ENCODE results near the gene AXIN2.
"Not testable (repeated sequence)": the region's sequence is repeated elsewhere in the genome, so short reads cannot be mapped to it uniquely, and the experiment has no call there.

Gene AXIN2

DNA sequence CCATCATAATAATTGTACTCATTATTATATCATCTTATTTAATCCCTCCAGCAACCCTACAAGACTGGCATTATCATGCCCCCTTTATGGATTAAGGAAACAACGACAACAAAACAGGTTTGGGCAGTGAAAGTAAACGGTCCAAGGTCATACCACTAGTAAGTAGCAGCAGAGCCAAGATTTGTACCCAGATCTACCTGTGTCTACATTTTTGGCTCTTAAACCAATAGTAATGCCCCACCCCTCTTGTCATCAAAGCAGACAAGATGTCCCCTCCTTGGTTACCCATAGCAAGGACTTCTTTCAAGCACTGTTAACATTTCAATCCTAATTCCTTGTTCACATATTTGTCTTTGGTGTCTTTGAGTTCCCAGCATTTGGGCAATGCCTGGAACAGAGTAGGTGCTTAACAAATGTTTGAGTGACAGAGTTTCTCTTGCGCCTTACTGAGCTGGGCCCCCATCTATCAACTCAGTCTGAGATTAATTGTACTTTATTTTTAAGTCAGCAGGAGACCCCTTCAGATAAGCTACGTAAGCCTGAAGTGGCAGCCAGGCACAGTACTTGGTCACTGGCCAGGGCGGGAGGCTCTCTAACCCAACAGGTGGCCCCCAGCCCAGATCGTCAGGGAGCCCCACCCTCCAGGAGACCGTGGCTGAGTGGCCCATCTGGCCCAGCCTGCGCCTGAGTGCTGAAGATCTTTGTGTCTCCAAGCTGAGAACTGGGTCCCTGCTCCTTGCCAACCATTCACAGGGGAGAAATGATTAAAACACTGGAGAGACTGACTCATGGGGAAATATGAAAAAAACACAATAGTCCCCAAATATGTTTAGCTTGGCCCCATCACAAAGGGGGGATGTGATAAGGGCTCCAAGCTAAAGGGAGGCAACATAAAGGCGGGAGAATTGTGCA, 75.8 kb downstream of the AXIN2 start:
- no peaks in the 10 kb centered on the region for H3K27me3 ChIP-seq (ENCODE audit: insufficient read depth, low read length)
- no peak overlapping the region for H3K27ac ChIP-seq (ENCODE audit: low read depth, low read length)
- H3K36me3 ChIP-seq (ENCODE audit: insufficient read depth, low read length): no peaks in the 10 kb centered on the region
- WGBS: 88% methylated on average over 9 of the region's 9 CpGs
- no peak overlapping the region for H3K4me3 ChIP-seq (ENCODE audit: low read length)
- 0 out of 2 replicates have a peak, but pooled peaks cover 3% of the 10 kb centered on the region for H3K9me3 ChIP-seq (ENCODE audit: insufficient read depth, low read depth, low read length)
- no peaks in the 10 kb centered on the region for H3K4me1 ChIP-seq (ENCODE audit: insufficient read depth, low read length)
- no peak overlapping the region for H3K9ac ChIP-seq (ENCODE audit: low read depth, low read length)

DNA sequence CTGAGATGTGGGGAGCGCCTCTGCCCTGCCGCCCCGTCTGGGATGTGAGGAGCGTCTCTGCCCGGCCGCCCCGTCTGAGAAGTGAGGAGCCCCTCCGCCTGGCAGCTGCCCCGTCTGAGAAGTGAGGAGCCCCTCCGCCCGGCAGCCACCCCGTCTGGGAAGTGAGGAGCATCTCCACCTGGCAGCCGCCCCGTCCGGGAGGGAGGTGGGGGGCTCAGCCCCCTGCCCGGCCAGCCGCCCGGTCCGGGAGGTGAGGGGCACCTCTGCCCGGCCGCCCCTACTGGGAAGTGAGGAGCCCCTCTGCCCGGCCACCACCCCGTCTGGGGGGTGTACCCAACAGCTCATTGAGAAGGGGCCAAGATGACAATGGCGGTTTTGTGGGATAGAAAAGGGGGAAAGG, 77.0 kb downstream of the AXIN2 start:
- WGBS: 95% methylated on average over 23 of the region's 24 CpGs
- H3K4me3 ChIP-seq (ENCODE audit: low read length); H3K9ac ChIP-seq (ENCODE audit: low read depth, low read length); H3K27ac ChIP-seq (ENCODE audit: low read depth, low read length); H3K4me1 ChIP-seq (ENCODE audit: insufficient read depth, low read length); H3K36me3 ChIP-seq (ENCODE audit: insufficient read depth, low read length); H3K9me3 ChIP-seq (ENCODE audit: insufficient read depth, low read depth, low read length); H3K27me3 ChIP-seq (ENCODE audit: insufficient read depth, low read length): not testable (repeated sequence)

DNA sequence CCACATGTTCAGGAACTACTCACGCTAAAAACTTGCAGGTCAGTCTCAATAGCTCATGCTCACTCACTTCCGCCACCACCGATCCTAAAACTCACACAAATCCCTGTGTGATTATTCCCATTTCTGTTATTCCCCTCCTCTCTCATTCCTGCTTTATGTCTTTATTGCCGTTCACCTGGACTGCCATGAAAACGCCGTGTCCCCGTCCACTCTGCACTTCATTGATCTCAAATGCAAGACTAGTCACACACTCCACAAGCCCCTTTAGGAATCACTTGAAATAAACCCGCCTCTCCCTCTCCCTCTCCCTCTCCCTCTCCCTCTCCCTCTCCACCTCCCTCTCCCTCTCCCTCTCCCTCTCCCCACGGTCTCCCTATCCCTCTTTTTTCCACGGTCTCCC, 78.0 kb downstream of the AXIN2 start:
- H3K36me3 ChIP-seq (ENCODE audit: insufficient read depth, low read length): no peaks in the 10 kb centered on the region
- no peak overlapping the region for H3K27ac ChIP-seq (ENCODE audit: low read depth, low read length)
- H3K4me3 ChIP-seq (ENCODE audit: low read length): no peak overlapping the region
- no peak overlapping the region for H3K9ac ChIP-seq (ENCODE audit: low read depth, low read length)
- 89% methylated on average over 10 of the region's 10 CpGs for WGBS
- no peaks in the 10 kb centered on the region for H3K4me1 ChIP-seq (ENCODE audit: insufficient read depth, low read length)
- H3K9me3 ChIP-seq (ENCODE audit: insufficient read depth, low read depth, low read length): 0 out of 2 replicates have a peak, but pooled peaks cover 3% of the 10 kb centered on the region
- no peaks in the 10 kb centered on the region for H3K27me3 ChIP-seq (ENCODE audit: insufficient read depth, low read length)

DNA sequence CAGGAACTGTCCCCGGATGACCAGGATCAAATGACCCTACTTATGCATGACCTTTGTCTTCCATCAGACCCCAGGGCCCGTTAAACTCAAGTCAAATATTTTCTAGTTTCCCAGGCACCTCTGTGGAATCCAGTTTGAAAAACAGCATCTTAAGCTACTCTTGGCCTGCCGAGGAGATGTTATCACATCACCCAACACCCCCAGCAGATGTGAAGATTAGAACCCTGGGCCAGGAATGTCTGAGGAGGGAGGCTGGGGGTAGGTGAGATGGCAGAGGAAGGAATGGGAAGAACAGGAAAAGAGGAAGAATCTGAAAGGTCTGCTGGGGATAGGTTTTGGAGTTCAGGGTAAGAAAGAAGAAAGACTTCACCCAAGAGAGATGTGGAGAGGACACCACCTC, 79.2 kb downstream of the AXIN2 start:
- H3K4me1 ChIP-seq (ENCODE audit: insufficient read depth, low read length): no peaks in the 10 kb centered on the region
- no peak overlapping the region for H3K4me3 ChIP-seq (ENCODE audit: low read length)
- no peak overlapping the region for H3K9ac ChIP-seq (ENCODE audit: low read depth, low read length)
- H3K27me3 ChIP-seq (ENCODE audit: insufficient read depth, low read length): no peaks in the 10 kb centered on the region
- H3K36me3 ChIP-seq (ENCODE audit: insufficient read depth, low read length): no peaks in the 10 kb centered on the region
- H3K27ac ChIP-seq (ENCODE audit: low read depth, low read length): no peak overlapping the region
- 0 out of 2 replicates have a peak, but pooled peaks cover 3% of the 10 kb centered on the region for H3K9me3 ChIP-seq (ENCODE audit: insufficient read depth, low read depth, low read length)
- WGBS: 91% methylated on average over 2 of the region's 3 CpGs

DNA sequence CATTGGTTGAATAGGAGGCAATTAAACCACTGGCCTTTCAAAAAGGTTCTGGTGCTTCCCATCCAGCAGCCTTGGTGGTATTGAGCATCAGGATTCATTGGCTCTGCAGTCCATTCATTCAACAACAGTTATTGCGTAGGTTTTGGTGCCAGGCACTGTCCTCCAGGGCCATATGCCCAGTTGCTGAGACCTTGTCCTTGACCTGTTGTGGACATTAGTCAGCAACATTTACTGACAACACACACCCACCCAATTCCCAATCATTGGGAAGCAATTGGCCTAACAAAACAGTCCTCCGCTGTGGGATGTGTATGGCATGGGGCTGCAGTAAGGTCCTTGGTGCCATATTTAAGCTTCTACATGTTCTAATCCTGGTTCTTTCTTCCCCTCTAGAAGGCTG, 82.2 kb downstream of the AXIN2 start:
- 0 out of 2 replicates have a peak, but pooled peaks cover 3% of the 10 kb centered on the region for H3K9me3 ChIP-seq (ENCODE audit: insufficient read depth, low read depth, low read length)
- 100% methylated on average over 2 of the region's 2 CpGs for WGBS
- H3K9ac ChIP-seq (ENCODE audit: low read depth, low read length): no peak overlapping the region
- no peaks in the 10 kb centered on the region for H3K27me3 ChIP-seq (ENCODE audit: insufficient read depth, low read length)
- no peak overlapping the region for H3K27ac ChIP-seq (ENCODE audit: low read depth, low read length)
- H3K4me1 ChIP-seq (ENCODE audit: insufficient read depth, low read length): no peaks in the 10 kb centered on the region
- no peak overlapping the region for H3K4me3 ChIP-seq (ENCODE audit: low read length)
- no peaks in the 10 kb centered on the region for H3K36me3 ChIP-seq (ENCODE audit: insufficient read depth, low read length)

All from HUES64 (cell line).